Fibroblast of the aortic adventitia (primary cell): ENCODE data around the gene DLGAP3. TPM values are rescaled to one million over a fixed set of nuclear protein-coding genes. Genes with fewer than 3 reads are reported as not detected.

Experiments used
- DNase-seq: peaks from one replicate; pipeline ENCODE4 v3.0.0-alpha.2; 2010; ENCODE audit warnings: low read depth
- H3K4me3 ChIP-seq: 2 replicates; pipeline ENCODE4 v1.5.1; 2011; ENCODE audit warnings: low read depth, mild to moderate bottlenecking, control low read depth, low read length, moderate library complexity
- CTCF ChIP-seq: IDR thresholded peaks from 2 replicates; pipeline ENCODE4 v1.5.1; 2011; ENCODE audit warnings: mild to moderate bottlenecking, low read length, control low read depth, inconsistent platforms; ENCODE audit not compliant: insufficient read depth
- total RNA-seq: library from RNA; depleted of rRNA; stranded (reverse); fragments of >200 nt; gene quantifications from 2 replicates; pipeline ENCODE4 v1.2.3, GENCODE V29; 2012; ENCODE audit warnings: low replicate concordance

Gene DLGAP3
- total RNA-seq, 1 donor: not detected

- DNase-seq: no peak
- no peak for TF ChIP-seq CTCF
- H3K4me3 ChIP-seq: no peak overlapping the region
Observed at GRCh38 chr1:34850382-34850781, 79.1 kb downstream of the DLGAP3 start.

GRCh38 chr1:34847094-34847493 is 82.4 kb downstream of the DLGAP3 start:
- no peak for DNase-seq
- H3K4me3 ChIP-seq: no peak overlapping the region
- TF ChIP-seq CTCF: no peak

- H3K4me3 ChIP-seq: no peak overlapping the region
- no peak for TF ChIP-seq CTCF
- DNase-seq: no peak
Observed at GRCh38 chr1:34846265-34846664, 83.2 kb downstream of the DLGAP3 start.

GRCh38 chr1:34845131-34845901 is 84.1 kb downstream of the DLGAP3 start:
- TF ChIP-seq CTCF: no peak
- no peak overlapping the region for H3K4me3 ChIP-seq
- no peak for DNase-seq

- no peak for DNase-seq
- no peak overlapping the region for H3K4me3 ChIP-seq
- no peak for TF ChIP-seq CTCF
Observed at GRCh38 chr1:34844252-34844634, 85.2 kb downstream of the DLGAP3 start.

- H3K4me3 ChIP-seq: no peak overlapping the region
- DNase-seq: no peak
- TF ChIP-seq CTCF: no peak
Observed at GRCh38 chr1:34843392-34844251, 85.8 kb downstream of the DLGAP3 start.
